ENCODE data around the gene DIO3.

Gene DIO3

DNA sequence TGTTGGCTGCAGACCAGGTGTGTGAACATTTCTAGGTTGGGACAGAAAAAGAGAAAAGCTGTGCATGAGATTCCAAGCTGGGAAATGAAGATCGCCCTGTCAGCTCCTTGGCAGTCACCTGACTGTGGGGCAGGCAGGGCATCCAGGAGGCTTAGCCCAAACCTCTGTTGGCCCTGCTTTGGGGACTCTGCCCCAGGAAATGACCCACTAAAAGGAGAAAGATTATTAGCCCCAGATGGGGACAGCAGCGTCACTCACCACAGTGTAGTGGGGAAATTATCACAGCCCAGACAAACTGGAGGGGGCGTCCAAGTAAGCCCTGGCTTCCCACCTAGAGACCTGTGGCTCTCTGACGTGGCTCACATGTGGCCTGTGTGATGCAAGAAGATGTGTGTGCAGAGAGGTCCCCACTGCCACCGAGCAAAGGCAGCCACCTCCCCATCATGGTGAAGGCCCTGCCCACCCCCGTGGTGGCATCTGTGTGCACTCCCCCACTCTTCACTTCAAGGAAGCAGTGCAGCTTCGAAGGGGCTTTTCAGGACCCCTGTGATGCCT, 39.1 kb downstream of the DIO3 start:
- DNase-seq = no peak

DNA sequence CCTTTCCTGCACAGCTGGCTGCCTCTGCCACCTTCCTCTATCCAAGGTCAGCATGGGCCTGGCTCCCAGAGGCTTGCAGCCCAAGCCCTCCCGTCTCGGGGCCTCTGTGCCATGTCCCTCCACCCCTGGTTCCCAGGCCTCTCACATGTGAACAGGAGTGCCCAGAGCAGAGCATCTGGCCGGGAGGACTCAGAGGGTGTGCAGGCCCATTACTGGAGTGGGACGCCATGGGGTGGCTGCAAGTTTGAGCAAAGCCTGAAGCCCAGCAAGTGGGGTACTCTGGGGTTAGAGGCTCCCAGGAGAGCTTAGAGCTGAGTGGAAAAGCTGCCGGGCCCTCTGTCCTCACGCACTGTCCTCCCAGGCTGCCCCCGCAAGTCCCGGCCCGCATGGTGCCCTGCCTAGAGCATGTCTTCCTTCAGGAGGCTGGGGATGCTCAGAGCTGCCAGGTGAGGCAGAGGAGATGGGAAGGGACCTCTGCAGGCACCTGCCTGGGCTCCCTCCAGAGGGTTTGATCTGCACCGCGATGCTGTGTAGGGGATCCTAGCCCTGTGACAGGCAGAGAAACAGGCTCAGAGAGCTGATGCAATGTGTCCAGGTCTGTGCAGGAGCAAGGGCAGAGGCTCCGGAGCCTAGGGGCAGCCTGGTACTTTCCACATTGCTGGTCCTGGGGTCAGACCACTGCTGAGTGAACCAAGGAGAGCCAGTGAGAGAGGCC, 39.8 kb downstream of the DIO3 start:
- no peak for DNase-seq

DNA sequence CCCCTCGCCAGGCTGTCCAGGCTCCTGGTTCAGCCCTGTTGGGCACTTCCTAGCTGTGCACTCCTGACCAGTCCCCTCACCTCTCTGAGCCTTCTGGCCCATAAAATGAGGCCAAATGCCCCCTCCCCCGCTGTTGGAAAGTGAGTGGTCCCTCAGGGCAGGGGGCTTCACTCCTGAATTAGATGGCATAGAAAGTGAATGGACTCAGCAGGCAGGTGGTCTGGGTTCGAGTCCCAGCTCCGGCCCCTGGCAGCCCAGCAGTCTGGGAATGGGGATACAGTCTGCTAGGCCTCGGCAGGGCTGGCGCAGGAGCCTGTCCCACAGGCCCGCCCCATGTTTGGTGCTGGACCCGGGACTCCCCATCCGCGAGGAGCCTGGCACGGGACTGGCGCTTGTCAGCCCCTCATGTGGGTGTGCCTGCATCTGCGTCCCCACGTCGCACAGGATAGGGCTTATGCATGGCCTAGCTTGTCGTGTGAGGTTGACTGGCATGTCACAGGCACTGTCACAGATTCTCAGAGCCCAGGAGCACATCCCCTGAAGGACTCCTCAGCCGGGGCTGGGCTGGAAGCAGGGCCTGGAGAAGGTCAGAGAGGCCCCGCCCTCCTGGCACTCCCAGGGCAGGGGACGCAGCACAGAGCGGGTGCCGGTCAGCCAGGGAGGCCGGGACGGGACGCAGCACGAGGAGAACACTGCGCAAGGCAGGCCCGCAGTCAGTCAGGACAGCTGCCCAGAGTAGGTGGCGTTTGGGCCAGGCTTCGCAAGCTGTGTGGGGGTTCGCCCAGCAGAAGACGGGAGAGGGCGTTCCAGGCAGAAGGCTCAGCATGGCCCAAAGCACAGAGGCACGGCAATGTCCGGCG, 40.5 kb downstream of the DIO3 start:
- no peak for DNase-seq

DNA sequence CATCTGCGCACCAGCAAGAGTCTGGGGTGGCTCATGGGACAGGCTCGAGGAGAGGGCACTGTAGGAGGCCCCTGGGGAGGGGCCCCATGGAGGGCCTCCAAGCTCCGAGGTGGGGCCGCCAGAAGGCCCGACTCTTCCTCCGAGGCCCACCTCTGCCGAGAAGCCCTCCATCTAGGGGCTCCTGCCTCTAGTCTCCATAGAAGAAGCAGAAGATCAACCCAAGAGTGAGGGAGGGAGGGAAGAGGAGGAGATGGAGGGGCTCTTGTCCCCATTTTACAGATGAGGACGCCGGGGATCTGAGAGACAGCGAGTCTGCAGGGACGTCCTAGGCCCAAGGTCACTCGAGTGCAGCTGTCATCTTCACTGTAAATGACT, 41.2 kb downstream of the DIO3 start:
- DNase-seq = no peak

DNA sequence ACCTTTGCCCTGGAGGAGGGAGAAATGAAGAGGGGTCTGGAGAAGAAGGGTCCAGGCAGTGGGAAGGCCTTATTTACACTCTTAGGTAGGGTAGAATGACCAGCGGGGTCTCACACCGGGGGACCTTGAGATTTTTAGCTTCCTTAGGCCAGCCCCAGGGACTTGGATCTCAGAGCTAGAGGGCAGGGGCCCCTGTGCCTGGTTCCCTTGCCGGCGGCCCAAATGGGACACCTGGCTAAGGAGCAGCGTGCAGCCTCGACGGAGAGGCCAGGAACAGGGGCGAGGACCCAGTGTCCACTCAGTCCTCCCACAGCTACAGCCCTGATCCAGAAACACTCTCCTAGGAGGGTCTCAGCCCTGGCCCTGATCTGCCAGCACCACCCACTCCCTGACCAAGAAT, 41.8 kb downstream of the DIO3 start:
- DNase-seq = no peak

DNA sequence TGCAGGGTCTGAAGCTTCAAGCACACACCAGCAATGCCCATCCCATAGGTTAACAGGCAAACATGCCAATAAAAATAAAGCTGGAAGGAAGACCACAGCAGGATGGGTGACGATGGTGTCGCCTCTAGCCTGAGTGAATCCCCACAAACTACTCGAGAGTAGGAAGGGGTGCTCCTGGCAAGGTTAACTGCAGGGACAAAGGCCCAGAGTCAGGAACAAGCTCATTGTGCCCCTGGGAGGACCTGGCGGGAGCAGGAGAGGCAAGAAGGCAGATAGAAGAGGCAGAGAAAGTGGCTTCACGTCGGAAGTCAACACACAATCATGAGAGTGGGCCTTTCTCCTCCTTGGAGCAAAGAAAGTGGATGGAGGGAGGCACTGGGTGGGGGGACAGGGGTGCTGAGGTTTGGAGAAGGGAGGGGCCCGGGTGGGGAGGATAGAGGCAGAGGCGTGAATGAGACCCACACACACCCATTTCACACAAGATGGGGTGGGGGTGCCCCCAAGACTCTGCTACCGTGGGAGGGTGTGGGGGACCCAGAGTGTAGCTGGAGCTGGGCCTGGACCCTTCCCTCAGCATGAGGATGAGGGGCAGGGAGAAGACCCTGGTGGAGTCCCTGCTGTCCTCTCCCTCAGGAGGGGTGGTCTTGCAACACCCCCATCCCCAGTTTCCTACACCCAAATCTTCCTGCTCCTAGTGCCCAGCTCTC, 43.1 kb downstream of the DIO3 start:
- no peak for DNase-seq

DNA sequence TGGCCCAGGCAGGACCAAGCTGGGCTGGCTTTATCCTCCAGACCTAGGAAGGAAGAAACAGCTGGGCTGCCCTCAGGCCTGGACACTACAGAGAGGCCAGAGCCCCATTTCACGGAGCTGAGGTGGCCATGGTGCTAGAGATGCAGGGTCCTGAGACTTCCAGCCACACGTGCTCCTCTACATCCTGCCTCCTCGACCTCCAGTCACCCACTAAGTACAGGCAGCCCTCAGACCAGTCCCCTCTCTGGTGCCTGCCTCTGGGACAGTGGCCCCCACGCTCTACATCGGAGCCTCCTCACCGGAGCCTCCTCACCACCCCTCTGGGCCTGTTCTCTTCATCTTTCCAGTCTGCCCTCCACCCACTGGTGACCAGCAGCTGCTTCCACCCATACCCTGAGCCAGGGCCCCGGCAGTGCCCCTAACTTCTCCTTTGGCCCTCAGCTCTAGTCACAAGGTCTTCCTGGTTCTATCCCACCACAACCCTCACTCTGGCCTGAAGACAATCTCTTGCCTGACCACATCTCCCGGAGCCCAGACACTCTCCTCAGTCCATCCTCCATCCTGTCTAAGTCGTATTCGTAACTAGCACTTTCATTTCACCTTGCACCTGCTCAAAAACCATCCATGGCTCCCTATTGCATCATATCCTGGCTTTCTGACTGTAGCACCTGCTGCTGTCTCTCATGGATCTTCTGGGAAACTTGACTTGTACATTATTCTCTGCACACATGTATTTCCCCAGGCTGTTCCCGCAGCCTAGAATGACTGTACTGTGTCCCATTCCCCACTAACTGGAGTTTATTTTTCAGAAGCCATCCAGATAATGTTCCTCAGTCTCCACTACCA, 43.9 kb downstream of the DIO3 start:
- DNase-seq = no peak

DNA sequence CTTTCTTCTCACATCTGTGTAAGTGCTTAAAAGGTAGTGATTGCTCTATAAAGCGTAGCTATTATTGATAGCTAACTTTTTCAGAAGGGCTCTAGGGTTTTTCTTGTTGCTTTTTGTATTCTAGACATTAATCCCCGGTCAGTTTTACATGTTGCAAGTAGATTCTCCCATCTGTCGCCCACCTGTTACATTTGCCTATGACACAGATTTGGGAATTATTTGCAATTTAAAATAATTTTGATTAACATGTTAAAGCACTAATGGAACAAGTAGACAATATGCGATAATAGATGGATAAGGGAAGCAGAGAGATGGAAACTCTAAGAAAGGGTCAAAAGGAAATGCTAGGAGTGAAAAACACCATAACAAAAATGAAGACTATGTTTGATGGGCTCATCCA, 44.5 kb downstream of the DIO3 start:
- DNase-seq = no peak
